ENCODE results near the gene PDF.
"Not testable (repeated sequence)": the region's sequence is repeated elsewhere in the genome, so short reads cannot be mapped to it uniquely, and the experiment has no call there.

The PDF gene

DNA sequence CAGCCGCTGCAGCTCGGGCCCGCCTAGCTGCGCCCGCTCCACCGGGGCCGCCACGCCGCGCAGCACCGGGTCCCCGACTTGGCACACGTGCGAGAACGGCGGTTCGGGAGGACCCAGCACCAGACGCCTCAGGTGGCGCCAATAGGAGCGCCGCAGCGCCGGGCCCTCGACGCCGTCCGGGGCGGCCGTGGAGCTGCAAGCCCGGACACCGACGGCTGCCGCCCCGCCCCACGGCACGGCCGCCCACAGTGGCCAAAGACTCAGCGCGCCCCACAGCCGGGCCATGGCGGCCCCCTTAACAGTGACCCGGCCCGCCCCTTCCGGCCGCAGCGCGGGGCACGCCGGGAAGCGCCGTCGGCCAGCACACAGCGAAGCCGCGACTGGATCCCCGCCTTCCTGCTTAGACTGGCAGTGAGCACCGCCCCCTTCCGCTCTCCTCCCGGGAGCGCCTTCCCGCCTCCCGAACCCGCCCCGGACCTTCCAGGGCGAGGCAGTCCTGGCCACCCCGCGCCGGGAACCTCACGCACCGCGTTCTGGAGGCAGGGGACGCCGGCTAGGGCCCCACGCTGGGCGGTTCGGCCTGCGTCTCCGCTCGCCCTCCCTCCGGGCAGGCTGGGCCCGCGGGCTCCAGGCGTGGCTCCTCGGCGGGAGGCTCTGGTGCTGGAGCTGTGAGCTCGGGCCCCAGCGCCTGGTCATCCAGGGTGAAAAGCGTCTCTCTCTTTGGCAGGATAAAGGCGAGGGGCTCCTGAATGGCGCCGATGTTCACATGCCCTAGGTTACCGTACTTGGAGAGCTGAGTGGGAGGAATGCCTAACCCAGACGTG, at the start of gene PDF:
Gene PDF, minus strand, starts transcription at position 303 of the 824 bp plus-strand sequence. Its CDS starts 18 bp downstream, at position 285.
- peak; percentile 75 for DNase-seq

DNA sequence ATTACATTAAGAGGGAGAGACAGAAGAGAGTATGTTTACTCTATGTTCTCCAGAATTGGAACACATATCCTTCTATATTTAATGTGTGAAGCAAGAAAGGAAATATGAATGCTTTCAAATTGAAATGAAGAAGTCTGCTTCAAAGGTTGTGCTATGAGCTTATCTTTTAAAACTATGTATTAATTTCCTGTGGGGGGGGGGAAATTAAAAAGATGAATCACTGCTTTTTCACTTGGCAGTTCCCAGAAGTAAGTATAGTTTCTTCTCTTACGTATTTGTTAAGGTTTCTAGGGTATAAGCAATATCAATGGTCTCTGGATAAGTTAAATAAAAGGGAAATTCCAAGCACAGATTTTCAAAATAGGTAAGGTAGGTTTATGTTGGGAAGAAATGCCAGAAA, 48.4 kb upstream of the PDF start:
- DNase-seq: no peak

DNA sequence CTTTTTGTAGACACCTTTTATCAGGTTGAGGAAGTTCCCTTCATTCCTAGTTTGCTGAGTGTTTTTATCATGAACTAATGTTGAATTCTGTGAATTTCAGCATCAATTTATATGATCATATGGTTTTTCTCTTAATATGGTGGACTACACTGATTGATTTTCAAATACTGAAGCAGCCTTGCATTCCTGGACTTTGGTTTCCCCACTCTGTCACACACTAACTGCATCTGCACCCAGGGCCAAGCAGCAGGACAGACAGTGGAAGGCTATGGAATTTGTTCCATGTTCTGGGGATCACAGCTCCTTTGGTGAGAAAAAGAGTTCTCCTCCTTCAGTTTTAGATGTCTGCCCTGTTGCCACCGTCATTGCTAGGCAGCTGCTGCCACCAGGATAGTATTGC, 47.6 kb upstream of the PDF start:
- DNase-seq: no peak

DNA sequence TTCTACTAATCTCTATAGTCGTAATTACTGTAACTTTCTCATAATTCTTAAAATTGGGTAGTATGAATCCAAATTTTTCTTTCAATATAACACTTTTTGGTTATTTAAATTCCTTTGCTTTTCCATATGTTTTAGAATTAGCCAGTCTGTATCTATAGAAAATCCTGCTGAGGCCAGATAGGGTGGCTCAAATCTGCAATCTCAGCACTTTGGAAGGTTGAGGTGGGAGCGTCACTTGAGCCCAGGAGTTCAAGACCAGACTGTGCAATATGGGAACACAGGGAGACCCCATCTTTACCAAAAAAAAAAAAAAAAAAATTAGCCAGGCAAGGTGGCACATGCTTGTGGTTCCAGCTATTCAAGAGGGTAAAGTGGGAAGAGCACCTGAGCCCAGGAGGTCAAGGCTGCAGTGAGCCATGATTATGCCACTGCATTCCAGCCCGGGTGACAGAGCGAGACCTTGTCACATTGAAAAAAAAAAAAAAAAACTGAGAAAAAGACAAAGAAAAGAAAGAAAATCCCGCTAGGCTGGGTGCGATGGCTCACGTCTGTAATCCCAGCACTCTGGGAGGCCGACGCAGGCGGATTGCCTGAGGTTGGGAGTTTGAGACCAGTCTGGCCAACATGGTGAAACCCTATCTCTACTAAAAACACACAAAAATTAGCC, 46.1 kb upstream of the PDF start:
- no peak for DNase-seq

GRCh38 chr16:69373019-69373418, 42.6 kb upstream of the PDF start:
- no peak for DNase-seq

- no peak for DNase-seq
These were observed 41.2 kb upstream of the PDF start for GRCh38 chr16:69371564-69371963.

GRCh38 chr16:69368866-69369265, 38.5 kb upstream of the PDF start:
- DNase-seq: no peak

DNA sequence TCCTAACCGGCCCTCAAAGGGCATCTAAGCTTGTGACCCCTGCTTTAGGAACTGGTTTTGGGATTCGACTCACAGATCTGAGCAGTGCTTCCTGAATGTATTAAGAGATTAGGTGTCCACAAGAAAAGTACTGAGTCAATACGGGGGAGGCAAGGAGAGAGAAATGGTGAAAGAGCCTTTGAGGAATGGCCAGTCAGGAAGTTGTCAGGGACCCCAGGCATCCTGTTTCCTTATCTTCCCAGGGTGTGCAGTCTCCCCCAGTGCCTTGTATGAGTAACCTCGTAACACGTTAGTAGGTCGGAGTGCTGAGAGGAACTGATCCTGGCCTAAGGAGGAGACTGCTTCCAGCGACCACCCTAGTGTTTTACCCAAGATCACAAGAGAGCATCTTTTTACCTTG, 37.6 kb upstream of the PDF start:
- DNase-seq: no peak

- DNase-seq: no peak
These were observed 36.0 kb upstream of the PDF start for GRCh38 chr16:69366431-69366830.

GRCh38 chr16:69365901-69366300, 35.5 kb upstream of the PDF start:
- DNase-seq: no peak

GRCh38 chr16:69364088-69364487, 33.7 kb upstream of the PDF start:
- DNase-seq: no peak

DNA sequence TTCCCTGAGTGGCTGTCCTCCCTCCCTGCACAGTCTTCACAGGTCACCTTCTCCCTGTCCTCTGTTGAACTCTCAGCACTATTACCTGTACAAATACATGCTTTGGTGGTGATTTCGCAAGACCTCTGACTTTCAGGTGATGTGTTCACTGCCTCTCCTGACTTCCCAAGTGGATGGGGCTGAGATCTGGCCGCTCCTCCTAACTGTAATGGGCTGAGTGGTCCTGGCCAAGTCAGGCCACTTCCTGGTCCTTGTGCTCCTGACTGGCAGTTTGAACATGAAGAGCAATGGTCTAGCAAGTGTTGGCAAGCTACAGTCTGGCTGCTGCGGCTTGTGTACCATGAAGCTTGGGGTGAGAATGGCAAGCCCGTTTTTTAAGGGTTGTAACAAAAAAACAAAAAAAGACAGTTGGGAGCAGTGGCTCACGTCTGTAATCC, 32.9 kb upstream of the PDF start:
- no peak for DNase-seq

DNA sequence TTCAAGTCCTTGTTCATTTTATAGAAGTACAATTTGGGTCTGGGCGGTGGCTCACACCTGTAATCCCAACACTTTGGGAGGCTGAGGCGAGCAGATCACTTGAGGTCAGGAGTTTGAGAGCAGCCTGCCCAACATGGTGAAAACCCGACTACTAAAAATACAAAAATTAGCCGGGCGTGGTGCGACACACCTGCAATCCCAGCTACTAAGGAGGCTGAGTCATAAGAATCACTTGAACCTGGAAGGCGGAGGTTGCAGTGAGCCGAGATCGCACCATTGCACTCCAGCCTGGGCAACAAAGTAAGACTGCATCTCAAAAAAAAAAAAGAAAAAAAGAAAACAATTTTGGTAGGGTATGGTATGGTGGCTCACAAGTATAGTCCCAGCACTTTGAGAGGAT, 29.7 kb upstream of the PDF start:
- DNase-seq: not testable (repeated sequence)

DNA sequence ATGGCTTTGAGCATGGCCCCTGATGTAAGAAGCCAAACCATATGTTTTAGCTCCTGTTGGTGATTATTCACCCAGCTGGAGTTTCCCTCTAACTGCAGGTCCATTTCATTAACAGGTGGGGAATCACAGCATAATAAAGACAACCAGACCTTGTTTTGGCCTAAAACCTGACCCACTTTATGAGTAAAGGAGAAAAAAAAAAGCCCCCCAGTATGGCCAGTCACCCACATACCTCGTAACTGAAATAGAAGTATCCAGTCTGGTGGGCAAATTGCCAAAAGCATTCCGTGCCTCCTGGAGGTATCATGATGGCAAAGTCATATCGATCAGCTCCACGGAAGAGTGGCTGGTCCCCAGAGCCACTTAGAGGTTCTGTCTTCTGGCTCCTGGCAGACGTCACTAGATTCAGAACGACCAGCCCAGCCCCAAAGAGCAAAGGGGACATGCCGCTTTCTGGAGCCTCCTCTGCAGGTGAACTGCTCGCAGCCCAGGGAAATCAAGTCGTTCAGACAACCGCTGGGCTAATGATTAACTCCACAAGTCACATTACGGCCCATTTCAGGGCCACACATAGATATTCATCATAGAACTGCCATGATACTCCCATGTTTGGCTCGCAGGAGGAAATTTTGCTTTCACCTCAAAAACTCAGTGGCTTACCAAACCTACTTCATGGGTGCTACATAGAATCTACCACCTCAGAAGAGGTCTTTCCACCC, 21.1 kb upstream of the PDF start, which contains the start of gene TMED6:
Gene TMED6, minus strand, starts transcription at position 478 of the 719 bp plus-strand sequence. Its CDS starts 33 bp downstream, at position 445.
- DNase-seq: no peak

DNA sequence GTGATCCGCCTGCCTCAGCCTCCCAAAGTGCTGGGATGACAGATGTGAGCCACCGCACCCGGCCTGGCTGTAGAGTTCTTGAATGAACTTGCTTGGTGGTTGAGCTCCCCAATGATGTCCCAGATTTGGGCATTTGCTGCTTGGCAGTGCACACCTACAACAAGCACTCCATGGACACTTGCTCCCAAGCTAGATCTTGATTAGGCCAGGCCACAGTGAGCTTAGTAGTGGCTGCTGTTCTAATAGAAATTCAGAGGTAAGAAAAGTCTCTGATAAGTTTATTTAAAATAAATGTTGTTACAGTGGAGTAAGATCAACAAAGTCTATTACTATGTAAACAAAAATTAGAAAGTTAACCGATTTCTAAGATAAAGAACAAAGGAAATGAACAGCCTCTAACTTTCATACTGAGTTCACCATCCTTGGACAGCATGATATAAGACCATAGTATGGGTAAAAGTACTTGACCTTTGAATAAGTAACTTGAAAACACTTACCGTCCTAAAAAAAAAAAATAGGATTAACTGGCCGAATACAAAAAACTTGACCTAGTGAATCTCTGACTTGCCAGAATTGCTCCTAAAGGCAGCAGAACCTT, 20.2 kb upstream of the PDF start:
- no peak for DNase-seq

DNA sequence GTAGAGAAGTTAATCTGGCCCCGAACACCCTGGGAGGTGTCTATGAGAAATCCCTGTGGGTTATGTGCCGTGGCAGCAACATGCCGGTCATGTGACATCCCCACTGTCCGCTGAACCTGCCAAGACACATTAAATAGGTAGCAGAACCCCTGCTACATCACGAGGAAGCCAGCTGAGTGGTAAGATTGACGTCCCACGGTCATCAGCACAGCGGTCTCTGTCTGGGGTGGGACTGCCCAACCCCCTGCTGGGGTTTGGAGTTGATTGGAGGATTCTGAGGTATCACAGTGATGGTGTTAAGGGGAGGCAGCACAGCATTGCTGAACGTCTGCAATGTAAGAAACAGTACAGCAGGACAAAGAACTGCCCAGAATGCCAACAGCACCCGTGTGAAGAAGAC, 19.1 kb upstream of the PDF start:
- no peak for DNase-seq

- DNase-seq: no peak
These were observed 17.8 kb upstream of the PDF start for GRCh38 chr16:69348222-69348621.

GRCh38 chr16:69346683-69347082, 16.3 kb upstream of the PDF start:
- DNase-seq: no peak

DNA sequence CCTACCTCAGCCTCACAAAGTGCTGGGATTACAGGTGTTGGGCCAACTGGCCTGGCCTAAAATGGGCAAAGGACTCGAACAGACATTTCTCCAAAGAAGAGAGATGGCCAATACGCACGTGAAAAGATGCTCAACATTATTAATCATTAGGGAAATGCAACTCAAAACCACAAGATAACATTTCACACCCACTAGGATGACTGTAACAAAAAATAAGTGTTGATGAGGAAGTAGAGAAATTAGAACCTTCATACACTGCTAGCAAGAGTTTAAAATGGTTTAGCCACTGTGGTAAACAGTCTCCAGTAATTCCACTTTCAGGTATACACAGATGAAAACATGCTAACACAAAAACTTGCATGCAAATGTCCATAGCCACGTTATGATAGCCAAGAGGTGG, 15.5 kb upstream of the PDF start:
- DNase-seq: no peak

- no peak for DNase-seq
These were observed 13.8 kb upstream of the PDF start for GRCh38 chr16:69344171-69344570.

- DNase-seq: no peak
These were observed 9.8 kb upstream of the PDF start for GRCh38 chr16:69340095-69340644.

DNA sequence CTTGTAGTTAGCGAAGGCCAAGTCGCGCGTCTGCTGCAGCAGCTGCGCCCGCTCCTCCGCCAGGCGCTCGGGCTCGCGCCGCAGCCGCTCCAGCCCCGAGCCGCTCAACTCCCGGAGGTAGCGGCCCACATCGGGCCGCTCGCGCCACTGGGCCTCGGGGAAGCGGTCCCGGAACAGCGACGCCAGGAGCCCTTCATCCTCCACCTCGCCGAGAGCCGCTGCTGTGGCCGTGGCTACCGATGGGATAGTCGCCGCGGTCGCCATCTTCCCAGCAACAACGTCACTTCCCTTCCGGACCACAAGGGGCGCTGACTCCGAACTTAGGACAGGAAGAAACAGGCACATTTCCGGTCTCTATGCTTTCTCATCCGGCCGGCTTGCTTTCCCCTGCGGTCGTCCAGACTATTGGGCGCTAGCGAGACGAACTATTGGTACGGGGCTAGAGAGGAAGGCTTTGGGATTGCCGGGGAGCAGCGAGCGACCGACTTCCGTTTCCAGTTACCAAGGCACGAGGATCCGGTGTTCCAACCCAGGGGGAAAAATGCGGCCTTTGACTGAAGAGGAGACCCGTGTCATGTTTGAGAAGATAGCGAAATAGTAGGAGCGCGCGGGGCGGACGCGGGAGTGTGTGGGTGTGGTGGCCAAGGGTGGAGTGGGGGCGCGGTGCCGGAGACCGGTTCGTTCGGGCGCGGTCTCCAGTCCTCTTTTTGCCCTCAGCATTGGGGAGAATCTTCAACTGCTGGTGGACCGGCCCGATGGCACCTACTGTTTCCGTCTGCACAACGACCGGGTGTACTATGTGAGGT, 9.1 kb upstream of the PDF start, which contains the start of the genes COG8 and NIP7:
Gene COG8, minus strand, starts transcription at position 276 of the 806 bp plus-strand sequence. Its CDS starts 12 bp downstream, at position 264.
Gene NIP7, plus strand, starts transcription at position 484 of the 806 bp plus-strand sequence. Its CDS starts 58 bp downstream, at position 542.
- DNase-seq: peak; percentile 86
